Hematopoietic multipotent progenitor cell treated with erythropoietin and hydrocortisone succinate and interleukin-3 and kit ligand, for 6 days (in vitro differentiated cells): ENCODE data around the gene PRUNE2.
A peak's percentile ranks its signal among the peaks of the same experiment; 100 is the strongest.
"Not testable (repeated sequence)": the region's sequence is repeated elsewhere in the genome, so short reads cannot be mapped to it uniquely, and the experiment has no call there.

ENCODE experiments used
- DNase-seq: peaks from one replicate; pipeline ENCODE4 v3.0.0-alpha.2; 2015

Gene PRUNE2

DNA sequence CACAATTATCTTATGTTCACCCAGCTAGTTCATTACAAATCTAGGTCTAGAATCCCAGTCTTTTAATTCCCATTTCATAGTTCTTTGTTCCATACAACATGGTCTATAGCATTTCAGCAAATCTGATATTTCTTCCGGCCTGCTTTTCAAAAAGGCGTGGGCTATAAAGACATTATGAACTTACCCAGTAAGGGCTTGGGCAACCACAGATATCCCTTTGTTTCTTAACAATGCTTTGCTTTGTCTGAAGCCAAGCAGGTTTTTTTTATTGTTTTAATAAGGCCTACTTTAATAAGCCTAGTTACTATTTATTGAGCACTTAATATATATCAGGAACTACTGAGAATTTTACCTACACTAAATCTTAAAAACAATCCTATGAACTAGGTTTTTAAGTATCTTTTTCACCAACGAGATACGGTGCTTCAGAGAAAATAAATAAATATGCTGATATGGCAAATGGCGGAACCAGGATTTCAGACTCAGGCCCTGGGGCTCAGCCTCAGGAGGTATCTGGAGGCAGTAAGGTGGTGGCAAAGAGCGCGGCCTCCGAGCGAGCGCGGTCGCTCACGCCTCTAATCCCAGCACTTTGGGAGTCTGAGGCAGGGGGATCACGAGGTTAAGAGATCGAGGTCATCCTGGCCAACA lies 112.0 kb downstream of the PRUNE2 start:
- no peak for DNase-seq

- no peak for DNase-seq
Measured at GRCh38 chr9:76789840-76790239, 116.1 kb downstream of the PRUNE2 start.

GRCh38 chr9:76787677-76788076 lies 118.2 kb downstream of the PRUNE2 start:
- no peak for DNase-seq

GRCh38 chr9:76785501-76785900 lies 120.4 kb downstream of the PRUNE2 start:
- no peak for DNase-seq

GRCh38 chr9:76784881-76785280 lies 121.0 kb downstream of the PRUNE2 start:
- no peak for DNase-seq

DNA sequence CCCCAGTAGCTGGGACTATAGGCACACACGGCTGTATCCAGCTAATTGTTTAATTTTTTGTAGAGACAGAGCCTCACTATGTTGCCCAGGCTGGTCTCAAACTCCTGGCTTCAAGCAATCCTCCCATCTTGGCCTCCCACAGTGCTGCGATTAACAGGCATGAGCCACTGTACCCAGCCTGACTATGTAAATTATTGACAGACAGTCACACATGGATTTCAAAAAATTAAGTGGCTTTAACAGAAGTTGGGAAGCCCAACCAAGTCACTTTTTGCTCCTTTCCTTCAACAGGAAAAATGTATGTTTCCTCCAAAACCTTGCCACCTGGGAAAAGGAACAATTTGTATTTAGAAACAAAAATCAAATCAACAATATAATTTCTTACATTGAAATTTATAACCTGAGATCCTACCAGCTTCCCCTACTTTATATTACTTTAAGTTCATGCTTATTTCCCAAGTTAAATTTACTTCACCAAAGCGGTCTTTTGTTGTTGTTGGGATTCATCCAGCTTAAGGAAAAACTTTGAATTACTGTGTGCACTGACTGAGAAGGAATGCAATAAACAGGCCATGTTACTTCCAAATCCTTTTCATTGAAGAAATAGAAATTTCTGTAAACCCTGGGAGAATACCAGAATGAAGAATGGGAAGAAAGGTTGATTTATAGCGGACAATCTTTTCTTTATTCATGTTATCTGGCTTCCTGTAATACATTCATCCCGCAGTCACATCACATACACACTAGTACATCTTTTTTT lies 133.0 kb downstream of the PRUNE2 start:
- no peak for DNase-seq

- no peak for DNase-seq
Measured at GRCh38 chr9:76766126-76766525, 139.8 kb downstream of the PRUNE2 start.

- no peak for DNase-seq
Measured at GRCh38 chr9:76764138-76764537, 141.8 kb downstream of the PRUNE2 start, which contains the start of gene PCA3. Gene PCA3, plus strand, starts transcription at chr9:76764438.

DNA sequence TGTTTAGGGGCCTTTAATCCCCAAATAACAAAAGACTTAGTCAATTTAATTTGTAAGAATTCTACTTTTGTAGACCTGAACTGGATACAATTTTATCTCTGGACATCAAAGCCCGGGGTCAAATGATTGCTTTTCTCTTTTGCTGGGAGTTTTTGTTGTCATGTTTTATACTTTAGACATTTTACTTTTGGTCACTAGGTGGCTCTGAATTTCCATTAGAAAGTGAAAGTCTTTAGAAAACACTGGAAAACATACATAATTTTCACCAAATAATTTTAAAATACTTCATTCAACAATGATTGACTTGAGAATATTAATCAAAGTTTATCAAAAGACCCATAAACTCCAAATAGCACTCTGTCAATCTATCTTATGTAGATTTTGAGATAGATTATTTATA lies 144.5 kb downstream of the PRUNE2 start:
- peak; percentile 30 for DNase-seq

GRCh38 chr9:76759732-76760131 lies 146.2 kb downstream of the PRUNE2 start:
- no peak for DNase-seq

GRCh38 chr9:76758476-76758875 lies 147.4 kb downstream of the PRUNE2 start:
- DNase-seq, result no peak

GRCh38 chr9:76756941-76757673 lies 148.8 kb downstream of the PRUNE2 start:
- DNase-seq, result no peak

DNA sequence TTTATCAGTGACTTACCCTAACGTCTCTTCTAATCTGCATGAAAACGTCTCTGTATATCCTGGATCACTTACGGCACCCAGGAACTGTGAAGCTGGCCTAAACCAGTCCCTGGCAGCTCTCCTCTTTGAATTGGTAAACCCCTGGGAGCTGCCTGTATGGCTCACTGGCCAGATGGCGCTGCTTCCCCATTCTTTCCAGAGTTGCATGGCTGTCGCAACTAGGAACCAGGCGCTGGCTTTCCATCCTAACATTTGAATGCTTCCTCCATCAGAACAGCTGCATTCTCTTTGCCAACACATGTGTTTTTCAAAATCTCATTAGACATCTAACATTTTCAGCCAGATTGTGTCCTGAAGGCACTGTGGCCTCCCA lies 149.7 kb downstream of the PRUNE2 start:
- DNase-seq, result peak; percentile 3

GRCh38 chr9:76751001-76751400 lies 154.9 kb downstream of the PRUNE2 start:
- no peak for DNase-seq

DNA sequence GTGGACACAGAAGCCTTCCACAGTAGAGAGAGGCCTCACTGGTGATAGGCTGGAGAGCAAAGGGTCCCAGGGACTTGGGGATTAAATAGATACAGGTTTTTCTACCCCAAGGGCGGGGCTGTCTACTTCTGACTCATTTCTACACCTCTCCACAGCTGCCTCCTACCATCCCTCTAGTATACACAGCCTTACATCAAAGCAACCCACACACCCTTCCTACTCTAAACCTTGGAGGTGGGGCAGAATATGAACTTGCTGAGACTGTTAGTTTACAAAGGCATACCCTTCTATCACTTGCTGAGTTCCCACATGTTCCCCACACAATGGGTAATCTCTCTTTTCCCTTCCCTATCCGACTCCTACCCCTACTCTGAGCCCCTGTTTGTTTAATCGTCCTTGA lies 161.6 kb downstream of the PRUNE2 start:
- no peak for DNase-seq

GRCh38 chr9:76743931-76744330 lies 162.0 kb downstream of the PRUNE2 start:
- DNase-seq, result peak; percentile 27

DNA sequence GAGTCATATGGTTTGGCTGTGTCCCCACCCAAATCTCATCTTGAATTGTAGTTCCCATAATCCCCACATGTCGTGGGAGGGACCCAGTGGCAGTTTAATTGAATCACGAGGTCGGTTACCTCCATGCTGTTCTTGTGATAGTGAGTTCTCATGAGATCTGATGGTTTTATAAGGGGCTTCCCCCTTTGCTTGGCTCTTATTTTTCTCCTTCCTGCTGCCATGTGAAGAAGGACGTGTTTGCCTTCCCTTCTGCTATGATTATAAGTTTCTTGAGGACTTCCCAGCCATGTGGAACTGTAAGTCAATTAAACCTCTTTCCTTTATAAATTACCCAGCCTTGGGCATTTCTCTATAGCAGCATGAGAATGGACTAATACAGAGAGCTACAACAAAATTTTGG lies 163.0 kb downstream of the PRUNE2 start:
- not testable (repeated sequence) for DNase-seq

- no peak for DNase-seq
Measured at GRCh38 chr9:76741524-76741923, 164.4 kb downstream of the PRUNE2 start.

DNA sequence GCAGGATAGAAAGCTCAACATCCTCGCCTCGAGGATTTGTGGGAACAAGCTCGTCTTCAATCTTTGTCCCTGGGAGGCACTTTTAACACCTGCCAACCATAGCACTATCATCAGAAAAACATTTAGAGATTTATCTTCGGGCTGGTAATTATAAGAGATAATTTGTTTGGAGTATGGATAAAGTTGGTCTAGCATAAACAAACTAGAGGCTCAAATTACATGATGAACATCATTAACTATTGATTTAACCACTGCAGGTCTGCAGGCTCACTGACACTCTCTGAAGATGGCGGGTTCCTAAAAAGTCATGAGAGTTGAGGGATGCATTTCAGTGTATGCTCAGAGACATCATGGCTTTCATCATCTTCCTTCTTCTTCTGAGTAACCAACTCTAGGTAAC lies 167.5 kb downstream of the PRUNE2 start:
- DNase-seq, result no peak

DNA sequence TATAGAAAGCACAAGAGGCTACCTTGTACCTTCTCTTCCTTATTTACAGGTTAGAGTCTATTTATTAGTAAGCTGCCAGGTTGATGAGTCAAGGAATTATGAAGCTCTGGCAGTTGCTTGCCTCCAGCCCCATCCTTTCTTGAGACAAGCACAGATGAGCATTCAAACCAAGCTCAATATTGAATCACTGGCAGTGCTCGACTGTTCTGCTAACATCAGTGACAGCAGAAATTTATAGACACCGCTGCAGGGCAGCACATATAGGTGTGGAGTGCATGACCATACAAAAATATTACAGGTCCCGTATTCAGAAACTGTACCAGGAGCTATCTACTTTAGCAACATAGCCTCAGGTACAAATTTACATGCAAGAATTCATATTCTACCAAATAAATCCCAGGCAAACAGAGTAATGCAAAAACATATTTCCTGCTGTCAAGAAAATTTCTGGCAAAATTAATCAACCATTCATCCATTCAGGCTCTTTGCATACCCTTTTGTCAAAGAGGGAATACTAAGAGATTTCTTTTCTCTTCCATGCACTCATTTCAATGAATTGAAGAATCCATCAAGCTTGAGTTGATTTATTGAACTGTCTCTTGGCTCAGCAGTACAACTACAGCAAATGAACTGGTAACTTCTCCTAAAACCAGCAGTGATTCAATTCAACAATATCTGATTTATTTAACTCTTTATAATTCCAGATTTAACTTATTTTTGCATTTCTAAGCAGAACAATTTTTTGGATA lies 168.6 kb downstream of the PRUNE2 start:
- no peak for DNase-seq

- no peak for DNase-seq
Measured at GRCh38 chr9:76734716-76735115, 171.2 kb downstream of the PRUNE2 start.

GRCh38 chr9:76733096-76733495 lies 172.8 kb downstream of the PRUNE2 start:
- DNase-seq, result no peak

- no peak for DNase-seq
Measured at GRCh38 chr9:76732341-76732958, 173.5 kb downstream of the PRUNE2 start.
